ENCODE results near the gene ANK3. TPM values are rescaled to one million over a fixed set of nuclear protein-coding genes. Genes with fewer than 3 reads are reported as not detected.

Gene ANK3
- total RNA-seq, 1 donor from 2014 or later: 3.8 TPM

GRCh38 chr10:60236869-60237524 lies 152.7 kb downstream of the ANK3 start:
- DNase-seq (ENCODE audit: low spot score): no peak

GRCh38 chr10:60235001-60235400 lies 154.7 kb downstream of the ANK3 start:
- DNase-seq (ENCODE audit: low spot score): no peak

GRCh38 chr10:60234551-60234950 lies 155.1 kb downstream of the ANK3 start:
- DNase-seq (ENCODE audit: low spot score): no peak

- no peak for DNase-seq (ENCODE audit: low spot score)
These were observed 158.8 kb downstream of the ANK3 start for GRCh38 chr10:60230892-60231291.

GRCh38 chr10:60224066-60224705 lies 165.5 kb downstream of the ANK3 start:
- DNase-seq (ENCODE audit: low spot score): no peak

GRCh38 chr10:60222047-60222446 lies 167.6 kb downstream of the ANK3 start:
- no peak for DNase-seq (ENCODE audit: low spot score)

- DNase-seq (ENCODE audit: low spot score): no peak
These were observed 177.5 kb downstream of the ANK3 start for GRCh38 chr10:60212195-60212594.

GRCh38 chr10:60209874-60210570 lies 179.7 kb downstream of the ANK3 start:
- DNase-seq (ENCODE audit: low spot score): no peak

- DNase-seq (ENCODE audit: low spot score): no peak
These were observed 180.9 kb downstream of the ANK3 start for GRCh38 chr10:60208676-60209269.

GRCh38 chr10:60207894-60208293 lies 181.8 kb downstream of the ANK3 start:
- DNase-seq (ENCODE audit: low spot score): no peak

GRCh38 chr10:60206735-60207134 lies 182.9 kb downstream of the ANK3 start:
- no peak for DNase-seq (ENCODE audit: low spot score)

GRCh38 chr10:60205741-60206140 lies 183.9 kb downstream of the ANK3 start:
- no peak for DNase-seq (ENCODE audit: low spot score)

GRCh38 chr10:60203993-60204618 lies 185.6 kb downstream of the ANK3 start:
- no peak for DNase-seq (ENCODE audit: low spot score)

- DNase-seq (ENCODE audit: low spot score): no peak
These were observed 189.0 kb downstream of the ANK3 start for GRCh38 chr10:60200682-60201053.

GRCh38 chr10:60200012-60200681 lies 189.5 kb downstream of the ANK3 start:
- DNase-seq (ENCODE audit: low spot score): no peak

GRCh38 chr10:60197206-60197605 lies 192.5 kb downstream of the ANK3 start:
- no peak for DNase-seq (ENCODE audit: low spot score)

GRCh38 chr10:60194421-60194820 lies 195.3 kb downstream of the ANK3 start:
- DNase-seq (ENCODE audit: low spot score): no peak

GRCh38 chr10:60192946-60193345 lies 196.7 kb downstream of the ANK3 start:
- DNase-seq (ENCODE audit: low spot score): no peak

- DNase-seq (ENCODE audit: low spot score): no peak
These were observed 199.7 kb downstream of the ANK3 start for GRCh38 chr10:60189861-60190475.

- DNase-seq (ENCODE audit: low spot score): no peak
These were observed 201.1 kb downstream of the ANK3 start for GRCh38 chr10:60188548-60188947.

GRCh38 chr10:60187691-60188090 lies 202.0 kb downstream of the ANK3 start:
- no peak for DNase-seq (ENCODE audit: low spot score)
